Measurements from ENCODE around the gene SPPL2B. TPM values are rescaled to one million over a fixed set of nuclear protein-coding genes. Genes with fewer than 3 reads are reported as not detected.

Gene SPPL2B
- total and polyA plus RNA-seq, 7 donors = 11.4 to 38.0 (median 22.1) TPM

- H3K4me3 ChIP-seq = no peak overlapping the region
- H3K9me3 ChIP-seq = no peaks in the 10 kb centered on the region
- intact Hi-C loops (cut with DNase I) = no loop called here
- peaks cover 0 to 54% of the 10 kb centered on the region in 2 donors for H3K36me3 ChIP-seq (ENCODE audit: insufficient read depth in 1 of 2, low read depth in 1 of 2)
- H3K4me1 ChIP-seq = peaks cover 2% of the 10 kb centered on the region
- no peaks in the 10 kb centered on the region for H3K27me3 ChIP-seq (ENCODE audit: insufficient read depth in 3 of 3, low read length in 2 of 3)
- 85 to 89% (median 88%) methylated on average over 16 of the region's 16 CpGs for WGBS, 3 donors
- DNase-seq (peak in 1 of 2 donors; percentile 39), ATAC-seq (no peak)
- no peak overlapping the region for H3K27ac ChIP-seq
- no peak for TF ChIP-seq CTCF (IDR thresholded peaks at IDR 0.05)
Measured at GRCh38 chr19:2350656-2351055, 22.2 kb downstream of the SPPL2B start.

GRCh38 chr19:2351591-2351990, 23.1 kb downstream of the SPPL2B start:
- Histone ChIP-seq H3K27me3 (ENCODE audit: insufficient read depth in 3 of 3, low read length in 2 of 3) (no peaks in the 10 kb centered on the region), H3K9me3 (no peaks in the 10 kb centered on the region), H3K4me1 (peaks cover 9% of the 10 kb centered on the region), H3K27ac (no peak overlapping the region), H3K36me3 (ENCODE audit: insufficient read depth in 1 of 2, low read depth in 1 of 2) (peaks cover 0 to 47% of the 10 kb centered on the region in 2 donors), H3K4me3 (no peak overlapping the region)
- TF ChIP-seq CTCF (IDR thresholded peaks at IDR 0.05) = no peak
- WGBS, 3 donors = 95 to 100% (median 95%) methylated on average over 23 to 28 of the region's 28 CpGs
- no peak for ATAC-seq
- DNase-seq = peak in 1 of 2 donors; percentile 53
- intact Hi-C loops (cut with DNase I) = no loop called here

- 92 to 93% (median 92%) methylated on average over 24 of the region's 24 CpGs for WGBS, 3 donors
- Histone ChIP-seq H3K27ac (no peak overlapping the region), H3K36me3 (ENCODE audit: insufficient read depth in 1 of 2, low read depth in 1 of 2) (peaks cover 0 to 44% of the 10 kb centered on the region in 2 donors), H3K4me1 (peaks cover 9% of the 10 kb centered on the region), H3K27me3 (ENCODE audit: insufficient read depth in 3 of 3, low read length in 2 of 3) (no peaks in the 10 kb centered on the region), H3K4me3 (no peak overlapping the region), H3K9me3 (no peaks in the 10 kb centered on the region)
- no peak for ATAC-seq
- peak in 1 of 2 donors; percentile 45 for DNase-seq
- intact Hi-C loops (cut with DNase I) = no loop called here
- TF ChIP-seq CTCF (IDR thresholded peaks at IDR 0.05) = no peak
Measured at GRCh38 chr19:2352121-2352520, 23.6 kb downstream of the SPPL2B start.

GRCh38 chr19:2353159-2353886, 24.8 kb downstream of the SPPL2B start:
- Histone ChIP-seq H3K27ac (no peak overlapping the region), H3K36me3 (ENCODE audit: insufficient read depth in 1 of 2, low read depth in 1 of 2) (peaks cover 0 to 44% of the 10 kb centered on the region in 2 donors), H3K27me3 (ENCODE audit: insufficient read depth in 3 of 3, low read length in 2 of 3) (no peaks in the 10 kb centered on the region), H3K9me3 (no peaks in the 10 kb centered on the region), H3K4me3 (no peak overlapping the region), H3K4me1 (peaks cover 9% of the 10 kb centered on the region)
- 89 to 91% (median 90%) methylated on average over 35 to 45 of the region's 45 CpGs for WGBS, 3 donors
- DNase-seq (no peak), ATAC-seq (no peak)
- intact Hi-C loops (cut with DNase I) = no loop called here
- TF ChIP-seq CTCF (IDR thresholded peaks at IDR 0.05) = no peak
